Measurements from ENCODE around the gene MS4A4A. TPM values are rescaled to one million over a fixed set of nuclear protein-coding genes. Genes with fewer than 3 reads are reported as not detected.

Gene MS4A4A
- total and polyA plus RNA-seq, 2 experiments from 2014 or later = 0.48 to 5.3 TPM

DNA sequence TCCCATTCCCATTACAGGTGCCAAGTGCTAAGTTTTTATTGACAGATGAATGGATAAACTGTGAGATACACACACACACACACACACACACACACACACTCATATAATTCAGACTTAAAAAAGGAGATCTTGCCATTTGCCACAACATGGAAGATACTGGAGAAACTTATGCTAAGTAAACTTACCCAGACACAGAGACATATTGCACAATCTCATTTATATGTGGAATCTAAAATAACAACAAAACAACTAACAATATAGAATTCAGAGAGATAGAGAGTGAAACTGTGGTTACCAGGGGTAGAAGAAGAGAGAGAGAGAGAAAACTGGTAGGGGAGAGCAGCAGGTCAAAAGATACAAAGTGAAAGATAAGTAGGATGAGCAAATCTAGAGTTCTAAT lies 48.0 kb downstream of the MS4A4A start:
- Histone ChIP-seq H3K79me2 (no peaks in the 10 kb centered on the region), H3K4me1 (ENCODE audit: insufficient read depth) (no peaks in the 10 kb centered on the region), H2AFZ (no peak overlapping the region), H3K27ac (no peak overlapping the region), H3K9me3 (ENCODE audit: low read depth) (no peaks in the 10 kb centered on the region), H3K27me3 (no peaks in the 10 kb centered on the region), H3K36me3 (replicated peaks; ENCODE audit: insufficient read depth, low read depth) (no peaks in the 10 kb centered on the region), H3K4me2 (no peak overlapping the region), H3K9me2 (replicated peaks; ENCODE audit: insufficient read depth) (no peaks in the 10 kb centered on the region), H3K4me3 (no peak overlapping the region), H4K20me1 (ENCODE audit: insufficient read depth, poor library complexity, severe bottlenecking) (no peaks in the 10 kb centered on the region)
- no peak for DNase-seq (ENCODE audit: low spot score)
- TF ChIP-seq, protein P1, sequence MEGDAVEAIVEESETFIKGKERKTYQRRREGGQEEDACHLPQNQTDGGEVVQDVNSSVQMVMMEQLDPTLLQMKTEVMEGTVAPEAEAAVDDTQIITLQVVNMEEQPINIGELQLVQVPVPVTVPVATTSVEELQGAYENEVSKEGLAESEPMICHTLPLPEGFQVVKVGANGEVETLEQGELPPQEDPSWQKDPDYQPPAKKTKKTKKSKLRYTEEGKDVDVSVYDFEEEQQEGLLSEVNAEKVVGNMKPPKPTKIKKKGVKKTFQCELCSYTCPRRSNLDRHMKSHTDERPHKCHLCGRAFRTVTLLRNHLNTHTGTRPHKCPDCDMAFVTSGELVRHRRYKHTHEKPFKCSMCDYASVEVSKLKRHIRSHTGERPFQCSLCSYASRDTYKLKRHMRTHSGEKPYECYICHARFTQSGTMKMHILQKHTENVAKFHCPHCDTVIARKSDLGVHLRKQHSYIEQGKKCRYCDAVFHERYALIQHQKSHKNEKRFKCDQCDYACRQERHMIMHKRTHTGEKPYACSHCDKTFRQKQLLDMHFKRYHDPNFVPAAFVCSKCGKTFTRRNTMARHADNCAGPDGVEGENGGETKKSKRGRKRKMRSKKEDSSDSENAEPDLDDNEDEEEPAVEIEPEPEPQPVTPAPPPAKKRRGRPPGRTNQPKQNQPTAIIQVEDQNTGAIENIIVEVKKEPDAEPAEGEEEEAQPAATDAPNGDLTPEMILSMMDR (IDR thresholded peaks at IDR 0.05; ENCODE audit: poor library complexity) = no peak
- TF ChIP-seq EZH2phosphoT487 (IDR thresholded peaks at IDR 0.05; ENCODE audit: low read depth, severe bottlenecking, unreplicated experiment) = no peak
- TF ChIP-seq EZH2 (IDR thresholded peaks at IDR 0.05; ENCODE audit: borderline replicate concordance) = no peak

DNA sequence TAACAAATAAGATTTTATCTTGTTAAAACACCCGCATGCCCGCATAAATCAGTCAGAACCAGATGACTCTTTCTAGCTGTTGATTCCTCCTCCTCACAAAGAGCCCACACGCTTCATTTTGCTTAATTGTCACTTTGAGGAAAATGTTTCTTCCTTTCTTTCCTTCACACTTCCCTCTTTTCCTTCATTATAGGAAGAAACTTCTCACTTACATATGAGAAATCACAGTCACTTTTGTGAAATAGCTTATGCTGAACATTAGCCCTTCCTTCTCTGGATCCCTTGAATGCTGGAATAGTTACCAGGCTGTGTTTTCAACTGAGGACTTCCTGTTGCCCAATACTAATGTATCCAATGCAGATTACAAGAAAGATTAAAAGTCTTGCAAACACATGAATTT lies 52.4 kb downstream of the MS4A4A start:
- H3K4me1 ChIP-seq (ENCODE audit: insufficient read depth) = no peaks in the 10 kb centered on the region
- no peaks in the 10 kb centered on the region for H3K9me2 ChIP-seq (replicated peaks; ENCODE audit: insufficient read depth)
- H3K27ac ChIP-seq = no peak overlapping the region
- H4K20me1 ChIP-seq (ENCODE audit: insufficient read depth, poor library complexity, severe bottlenecking) = no peaks in the 10 kb centered on the region
- no peak for DNase-seq (ENCODE audit: low spot score)
- no peak overlapping the region for H3K4me3 ChIP-seq
- no peak overlapping the region for H2AFZ ChIP-seq
- H3K36me3 ChIP-seq (replicated peaks; ENCODE audit: insufficient read depth, low read depth) = no peaks in the 10 kb centered on the region
- H3K4me2 ChIP-seq = no peak overlapping the region
- TF ChIP-seq, protein P1 (IDR thresholded peaks at IDR 0.05; ENCODE audit: poor library complexity) = no peak
- TF ChIP-seq EZH2phosphoT487 (IDR thresholded peaks at IDR 0.05; ENCODE audit: low read depth, severe bottlenecking, unreplicated experiment) = no peak
- no peak for TF ChIP-seq EZH2 (IDR thresholded peaks at IDR 0.05; ENCODE audit: borderline replicate concordance)
- H3K79me2 ChIP-seq = no peaks in the 10 kb centered on the region
- H3K9me3 ChIP-seq (ENCODE audit: low read depth) = no peaks in the 10 kb centered on the region
- WGBS (ENCODE audit: low lambda C conversion rate, missing lambda C conversion rate) = 75% methylated on average over 3 of the region's 3 CpGs
- H3K27me3 ChIP-seq = no peaks in the 10 kb centered on the region

DNA sequence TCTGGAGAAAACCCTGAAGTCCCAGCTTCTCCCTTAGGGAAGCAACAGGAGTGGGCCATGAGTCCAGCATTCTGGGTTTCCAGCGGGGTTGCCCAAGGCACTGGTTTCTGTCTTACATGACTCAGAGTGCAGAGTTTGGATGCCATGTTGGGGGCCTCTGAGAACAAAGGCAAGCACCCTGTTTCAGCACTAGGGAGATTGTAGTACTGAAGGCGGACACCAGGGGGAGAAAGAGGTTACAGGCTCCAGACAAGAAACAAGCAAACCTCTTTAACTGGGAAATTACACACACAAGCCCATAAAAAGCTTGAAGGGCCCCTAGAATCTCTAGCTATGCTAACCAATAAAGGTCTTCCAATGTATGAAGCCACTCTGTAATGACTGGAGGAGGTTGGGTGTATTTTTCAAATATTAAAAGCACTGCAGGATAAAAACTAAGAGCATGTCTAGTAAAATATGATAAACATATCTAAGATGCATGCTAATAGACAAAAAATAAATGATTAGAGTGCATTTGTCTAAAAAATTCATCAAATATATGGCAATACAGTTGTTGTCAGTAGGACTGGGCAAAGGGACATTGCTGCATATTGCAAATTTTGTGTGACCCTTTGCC lies 53.6 kb downstream of the MS4A4A start:
- Histone ChIP-seq H2AFZ (no peak overlapping the region), H3K4me1 (ENCODE audit: insufficient read depth) (no peaks in the 10 kb centered on the region), H3K9me3 (ENCODE audit: low read depth) (no peaks in the 10 kb centered on the region), H3K79me2 (no peaks in the 10 kb centered on the region), H4K20me1 (ENCODE audit: insufficient read depth, poor library complexity, severe bottlenecking) (no peaks in the 10 kb centered on the region), H3K4me3 (no peak overlapping the region), H3K9me2 (replicated peaks; ENCODE audit: insufficient read depth) (no peaks in the 10 kb centered on the region), H3K27ac (no peak overlapping the region), H3K27me3 (no peaks in the 10 kb centered on the region), H3K36me3 (replicated peaks; ENCODE audit: insufficient read depth, low read depth) (no peaks in the 10 kb centered on the region), H3K4me2 (no peak overlapping the region)
- WGBS (ENCODE audit: low lambda C conversion rate, missing lambda C conversion rate) = 6% methylated on average over 2 of the region's 2 CpGs
- TF ChIP-seq, protein P1 (IDR thresholded peaks at IDR 0.05; ENCODE audit: poor library complexity) = peak; percentile 40
- no peak for TF ChIP-seq EZH2 (IDR thresholded peaks at IDR 0.05; ENCODE audit: borderline replicate concordance)
- DNase-seq (ENCODE audit: low spot score) = peak; percentile 69

Data from hepatocyte (in vitro differentiated cells).